GM19025 (cell line): Measurements from ENCODE around the gene SERPINA1.

ENCODE experiments used
- ATAC-seq: cut with Tn5 transposase; IDR thresholded peaks from one replicate; pipeline ENCODE4 v1.9.1; 2021; ENCODE audit warnings: mild to moderate bottlenecking, low read depth, moderate library complexity; ENCODE audit not compliant: unreplicated experiment

Gene SERPINA1

GRCh38 chr14:94385553-94386057 is 2.8 kb downstream of the SERPINA1 start:
- ATAC-seq: no peak

DNA sequence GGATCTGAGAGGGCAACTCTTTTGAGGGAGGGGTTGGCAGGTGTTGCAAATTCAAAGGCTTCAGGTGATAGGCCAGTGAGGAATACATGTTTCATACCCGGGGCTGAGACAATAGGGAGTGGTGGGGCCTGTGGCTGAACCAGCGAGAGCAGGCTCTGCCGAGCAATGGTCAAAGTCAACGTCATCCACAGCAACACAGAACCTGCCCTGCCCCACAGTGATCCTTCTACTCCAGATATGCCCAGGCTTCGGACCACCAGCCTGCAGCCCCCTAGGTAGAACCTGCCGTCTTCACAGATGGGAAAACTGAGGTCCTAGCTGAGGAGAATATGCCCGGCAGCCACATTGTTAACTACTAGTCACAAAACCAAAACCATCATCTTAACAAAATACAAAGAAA is 4.1 kb downstream of the SERPINA1 start:
- ATAC-seq: no peak

- no peak for ATAC-seq
Observed at GRCh38 chr14:94383777-94384176, 4.6 kb downstream of the SERPINA1 start.

GRCh38 chr14:94382716-94383596 is 5.4 kb downstream of the SERPINA1 start:
- ATAC-seq: no peak

GRCh38 chr14:94382099-94382715 is 6.2 kb downstream of the SERPINA1 start:
- ATAC-seq: no peak

DNA sequence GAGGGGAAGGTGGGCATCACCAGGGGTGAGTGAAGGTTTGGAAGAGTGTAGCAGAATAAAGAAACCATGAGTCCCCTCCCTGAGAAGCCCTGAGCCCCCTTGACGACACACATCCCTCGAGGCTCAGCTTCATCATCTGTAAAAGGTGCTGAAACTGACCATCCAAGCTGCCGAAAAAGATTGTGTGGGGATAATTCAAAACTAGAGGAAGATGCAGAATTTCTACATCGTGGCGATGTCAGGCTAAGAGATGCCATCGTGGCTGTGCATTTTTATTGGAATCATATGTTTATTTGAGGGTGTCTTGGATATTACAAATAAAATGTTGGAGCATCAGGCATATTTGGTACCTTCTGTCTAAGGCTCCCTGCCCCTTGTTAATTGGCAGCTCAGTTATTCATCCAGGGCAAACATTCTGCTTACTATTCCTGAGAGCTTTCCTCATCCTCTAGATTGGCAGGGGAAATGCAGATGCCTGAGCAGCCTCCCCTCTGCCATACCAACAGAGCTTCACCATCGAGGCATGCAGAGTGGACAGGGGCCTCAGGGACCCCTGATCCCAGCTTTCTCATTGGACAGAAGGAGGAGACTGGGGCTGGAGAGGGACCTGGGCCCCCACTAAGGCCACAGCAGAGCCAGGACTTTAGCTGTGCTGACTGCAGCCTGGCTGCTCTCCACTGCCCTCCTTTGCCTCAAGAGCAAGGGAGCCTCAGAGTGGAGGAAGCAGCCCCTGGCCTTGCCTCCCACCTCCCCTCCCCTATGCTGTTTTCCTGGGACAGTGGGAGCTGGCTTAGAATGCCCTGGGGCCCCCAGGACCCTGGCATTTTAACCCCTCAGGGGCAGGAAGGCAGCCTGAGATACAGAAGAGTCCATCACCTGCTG is 7.0 kb downstream of the SERPINA1 start:
- no peak for ATAC-seq

GRCh38 chr14:94380225-94381148 is 7.9 kb downstream of the SERPINA1 start:
- ATAC-seq: no peak

DNA sequence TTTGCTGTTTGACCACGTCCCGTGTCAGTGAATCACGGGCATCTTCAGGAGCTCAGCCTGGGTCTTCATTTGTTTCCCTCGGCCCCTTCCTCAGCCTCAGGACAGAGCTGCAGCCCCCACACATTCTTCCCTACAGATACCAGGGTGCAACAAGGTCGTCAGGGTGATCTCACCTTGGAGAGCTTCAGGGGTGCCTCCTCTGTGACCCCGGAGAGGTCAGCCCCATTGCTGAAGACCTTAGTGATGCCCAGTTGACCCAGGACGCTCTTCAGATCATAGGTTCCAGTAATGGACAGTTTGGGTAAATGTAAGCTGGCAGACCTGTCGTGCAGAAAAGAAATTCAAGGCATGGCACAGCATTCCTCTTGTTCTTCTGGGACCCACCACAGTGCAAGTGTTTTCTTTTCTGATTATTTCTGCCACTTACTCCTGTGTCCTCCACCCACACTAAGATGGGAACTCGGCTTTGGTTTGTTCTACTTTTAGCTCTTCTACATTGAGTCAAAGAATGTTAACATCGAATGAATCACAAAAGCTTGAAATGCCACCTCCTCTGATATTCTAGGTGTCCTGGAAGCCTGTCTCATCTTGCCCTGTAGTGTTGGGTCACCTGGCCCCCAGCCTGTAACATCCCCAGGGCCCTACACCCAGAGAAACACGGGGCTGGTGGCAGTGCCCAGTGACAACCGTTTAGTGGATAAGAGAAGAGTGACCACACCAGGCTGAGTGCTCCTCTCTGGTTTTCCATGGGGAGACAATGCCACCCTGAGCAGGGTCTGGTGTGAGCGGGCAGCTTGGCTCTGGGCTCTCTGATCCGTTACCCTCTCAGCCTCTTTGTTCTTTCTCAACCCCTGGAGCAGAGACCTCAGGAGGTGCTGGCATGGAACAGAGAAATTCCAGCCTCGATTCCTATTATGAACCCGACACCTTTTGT is 8.8 kb downstream of the SERPINA1 start:
- no peak for ATAC-seq

DNA sequence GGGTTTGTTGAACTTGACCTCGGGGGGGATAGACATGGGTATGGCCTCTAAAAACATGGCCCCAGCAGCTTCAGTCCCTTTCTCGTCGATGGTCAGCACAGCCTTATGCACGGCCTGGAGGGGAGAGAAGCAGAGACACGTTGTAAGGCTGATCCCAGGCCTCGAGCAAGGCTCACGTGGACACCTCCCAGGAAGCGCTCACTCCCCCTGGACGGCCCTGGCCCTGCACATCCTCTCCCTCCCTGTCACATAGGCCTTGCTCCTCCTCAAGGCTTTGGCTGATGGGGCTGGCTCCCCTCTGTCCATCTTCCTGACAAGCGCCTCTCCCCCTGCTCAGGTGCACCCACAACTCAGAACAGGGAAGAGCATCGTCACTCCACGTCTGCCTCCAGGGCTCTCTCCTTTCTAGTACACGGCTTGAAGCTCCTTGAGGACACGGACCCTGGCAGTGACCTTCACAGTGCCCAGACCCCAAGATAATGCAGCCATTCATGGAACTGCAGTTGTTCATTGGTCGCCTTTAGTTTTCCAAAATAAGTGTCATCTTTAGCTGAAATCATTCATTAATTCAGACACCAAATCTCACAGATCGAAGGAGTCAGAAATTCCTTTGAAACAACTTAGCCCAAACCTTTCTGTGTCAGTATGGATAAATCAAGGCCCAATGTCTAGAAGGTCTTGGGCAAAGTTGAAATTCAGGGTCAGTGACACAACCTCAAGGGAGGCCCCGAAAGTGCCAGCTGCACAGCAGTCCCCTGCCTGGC is 9.7 kb downstream of the SERPINA1 start:
- ATAC-seq: no peak

- no peak for ATAC-seq
Observed at GRCh38 chr14:94377866-94378470, 10.4 kb downstream of the SERPINA1 start.

- no peak for ATAC-seq
Observed at GRCh38 chr14:94376976-94377865, 11.2 kb downstream of the SERPINA1 start.

DNA sequence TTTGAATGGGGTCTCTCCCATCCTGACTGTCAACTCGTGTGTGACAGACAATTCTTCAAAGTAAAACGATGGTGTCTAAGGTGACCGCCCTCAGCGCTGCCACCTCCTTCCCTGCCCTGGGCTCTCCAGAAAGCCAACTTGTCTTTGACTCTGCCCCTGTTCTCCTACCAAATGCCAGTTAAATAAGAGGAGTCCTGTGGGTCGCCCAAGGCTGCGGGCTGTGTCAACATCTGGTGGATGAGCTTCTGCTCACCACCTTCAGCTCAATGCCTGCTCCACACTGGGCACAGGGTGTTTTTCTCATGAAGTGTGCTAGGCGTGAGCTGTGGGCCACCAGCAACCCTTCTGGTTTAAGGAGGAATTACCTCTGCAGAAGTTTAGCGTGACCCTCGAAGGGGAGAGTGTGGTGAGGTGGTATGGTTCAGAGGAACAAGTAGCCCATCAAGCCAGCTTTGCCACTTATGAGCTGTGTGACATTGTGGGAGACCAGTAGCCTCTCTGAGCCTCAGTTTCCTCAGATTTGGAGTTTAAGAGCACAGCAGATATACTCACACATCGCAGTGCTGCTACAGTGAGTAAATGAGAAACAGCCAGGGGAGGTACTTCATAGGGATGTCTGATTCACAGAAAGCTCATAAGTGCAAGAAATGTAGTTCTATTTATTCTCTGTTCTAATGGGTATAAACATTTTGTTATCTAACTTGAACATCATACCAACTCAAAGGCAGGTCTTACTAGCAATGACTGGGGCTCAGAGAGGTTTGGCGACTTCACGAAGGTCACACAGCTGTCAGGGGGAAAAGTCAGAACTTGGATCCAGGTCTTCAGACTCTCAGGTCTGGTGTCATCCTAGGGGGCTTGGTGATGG is 12.1 kb downstream of the SERPINA1 start:
- no peak for ATAC-seq

DNA sequence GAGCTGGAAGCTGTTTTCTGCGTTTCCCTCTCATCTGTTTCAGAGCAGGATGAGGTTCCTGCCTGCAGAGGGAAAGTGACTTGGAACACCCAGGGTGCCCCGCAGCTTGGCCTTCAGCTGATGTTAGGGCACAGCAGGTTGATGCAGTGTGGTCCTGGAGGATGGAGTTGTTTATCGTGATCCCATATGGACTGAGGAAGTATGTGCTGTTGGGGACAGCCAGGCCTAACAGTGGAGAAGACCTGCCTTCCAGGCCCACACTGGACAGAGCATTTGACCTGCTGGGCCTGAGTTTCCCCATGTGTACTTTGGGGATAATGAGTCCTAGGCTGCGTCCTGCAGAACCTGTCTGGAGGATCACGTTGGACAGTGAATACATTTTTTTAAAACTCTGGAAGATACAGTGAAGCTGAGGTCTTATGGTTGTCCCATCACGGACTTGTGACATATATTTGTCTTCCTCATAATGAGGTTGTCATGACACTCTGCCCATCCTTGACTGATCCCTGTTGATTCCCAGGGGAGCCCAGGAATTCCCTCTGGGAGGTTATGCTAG is 12.8 kb downstream of the SERPINA1 start:
- no peak for ATAC-seq

DNA sequence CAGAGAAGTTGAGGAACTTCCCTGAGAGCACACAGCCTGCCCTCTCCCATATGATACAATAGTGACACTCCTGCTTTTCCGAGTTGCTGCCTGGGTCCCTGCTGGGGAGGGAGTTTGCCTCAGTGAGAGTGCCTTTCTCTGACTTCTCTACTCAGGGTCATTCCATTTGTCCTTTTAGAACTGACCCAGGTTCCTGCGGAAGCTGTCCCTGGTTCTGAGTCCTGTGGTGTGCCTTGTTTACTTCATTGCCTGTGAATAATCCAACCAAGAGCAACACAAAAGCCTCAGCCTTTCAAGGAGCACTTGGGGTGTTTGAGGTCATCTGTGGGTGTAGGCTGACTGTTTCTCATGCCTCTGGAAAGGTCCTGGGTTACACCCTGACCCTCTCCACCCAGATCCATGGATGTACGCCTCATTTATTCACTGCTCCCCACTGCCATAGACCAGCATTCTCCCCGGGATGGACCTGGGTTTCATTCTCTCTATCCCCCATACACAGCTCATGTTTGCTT is 13.6 kb downstream of the SERPINA1 start:
- no peak for ATAC-seq

- ATAC-seq: no peak
Observed at GRCh38 chr14:94374116-94374515, 14.3 kb downstream of the SERPINA1 start.
